PC-3 (cell line): ENCODE measurements around the gene C7orf57. TPM values are rescaled to one million over a fixed set of nuclear protein-coding genes. Genes with fewer than 3 reads are reported as not detected.

Experiments
- ATAC-seq: fragments of 200-7000 bp; cut with Tn5 transposase; 2 replicates; pipeline ENCODE4 v1.9.1; 2020; ENCODE audit warnings: mild to moderate bottlenecking, moderate library complexity
- BruUV-seq: library from RNA; stranded (reverse); fragments of 400-500 nt; replicated peaks from 2 replicates; lab custom pipeline; 2021; lab: Mats Ljungman, UMichigan
- CTCF ChIA-PET: fragments of 300-600 bp; sonication (Branson Sonifier 250); formaldehyde crosslinking; loops from one replicate; lab custom pipeline; 2022; ENCODE audit warnings: antibody characterized with exemption; lab: Charles Lee
- POLR2A ChIA-PET: fragments of 300-600 bp; sonication (Branson Sonifier 250); formaldehyde crosslinking; loops from one replicate; lab custom pipeline; 2022; ENCODE audit warnings: antibody characterized with exemption; ENCODE audit not compliant: unreplicated experiment; lab: Charles Lee
- DNase-seq: peaks from one replicate; pipeline ENCODE4 v3.0.0-alpha.2; 2015
- H2AFZ ChIP-seq: fragments of 300-600 bp; sonication (generic); 2 replicates; pipeline ENCODE4 v1.6.0; 2016; ENCODE audit warnings: antibody characterized with exemption, low read length
- H3F3A ChIP-seq: fragments of 300-600 bp; sonication (generic); one replicate; pipeline ENCODE4 v1.6.0; 2017; ENCODE audit warnings: antibody characterized with exemption, low read length, control low read depth, mild to moderate bottlenecking; ENCODE audit not compliant: unreplicated experiment
- H3K27ac ChIP-seq: fragments of 300-600 bp; sonication (generic); 2 replicates; pipeline ENCODE4 v1.5.1; 2016; ENCODE audit warnings: mild to moderate bottlenecking, low read length
- H3K27me3 ChIP-seq: fragments of 300-600 bp; sonication (generic); 2 replicates; pipeline ENCODE4 v1.6.1; 2016; ENCODE audit warnings: low read length, mixed read lengths
- H3K36me3 ChIP-seq: fragments of 300-600 bp; sonication (generic); 2 replicates; pipeline ENCODE4 v1.6.1; 2016; ENCODE audit warnings: low read depth, mixed run types, low read length, mixed read lengths
- H3K4me1 ChIP-seq: fragments of 300-600 bp; sonication (generic); 2 replicates; pipeline ENCODE4 v1.5.1; 2016; ENCODE audit warnings: low read length; ENCODE audit not compliant: insufficient read depth
- H3K4me2 ChIP-seq: fragments of 300-600 bp; sonication (generic); 2 replicates; pipeline ENCODE4 v1.6.0; 2016; ENCODE audit warnings: low read length
- H3K4me3 ChIP-seq: fragments of 300-600 bp; sonication (generic); 2 replicates; pipeline ENCODE4 v1.5.1; 2016; ENCODE audit warnings: mild to moderate bottlenecking, low read length, mixed read lengths
- H3K79me2 ChIP-seq: fragments of 300-600 bp; sonication (generic); 2 replicates; pipeline ENCODE4 v1.6.1; 2017; ENCODE audit warnings: low read length, mixed read lengths
- H3K9ac ChIP-seq: fragments of 300-600 bp; sonication (generic); 2 replicates; pipeline ENCODE4 v1.6.0; 2016; ENCODE audit warnings: mild to moderate bottlenecking, low read length
- H3K9me2 ChIP-seq: fragments of 300-600 bp; sonication (generic); replicated peaks from 2 replicates; pipeline ENCODE4 v1.6.1; 2016; ENCODE audit warnings: mixed run types, low read length, mixed read lengths
- H3K9me3 ChIP-seq: fragments of 300-600 bp; sonication (generic); 2 replicates; pipeline ENCODE4 v1.6.1; 2016; ENCODE audit warnings: low read length, mixed read lengths
- H4K20me1 ChIP-seq: fragments of 300-600 bp; sonication (generic); 2 replicates; pipeline ENCODE4 v1.6.1; 2016; ENCODE audit warnings: low read length, mixed read lengths
- EZH2 ChIP-seq: fragments of 300-600 bp; sonication (generic); IDR thresholded peaks from one replicate; pipeline ENCODE4 v1.6.1; 2017; ENCODE audit warnings: antibody characterized with exemption, mild to moderate bottlenecking, low read length; ENCODE audit not compliant: unreplicated experiment
- EZH2phosphoT487 ChIP-seq: fragments of 300-600 bp; sonication (generic); IDR thresholded peaks from 2 replicates; pipeline ENCODE4 v1.6.1; 2018; ENCODE audit warnings: mild to moderate bottlenecking, antibody characterized with exemption, low read length, borderline replicate concordance
- intact Hi-C: fragments of 100-400 bp; cut with micrococcal nuclease; formaldehyde crosslinking; loops from 2 replicates; pipeline ENCODE4 v1.9.0; 2023
- total RNA-seq: library from RNA; depleted of rRNA; stranded (reverse); fragments of >200 nt; gene quantifications from 2 replicates; pipeline ENCODE4 v1.2.3, GENCODE V29; 2014
- TF ChIP-seq, protein P1 (sequence below): fragments of 300-600 bp; sonication (generic); conservative IDR thresholded peaks from 2 replicates; pipeline ENCODE4 v1.5.1; 2017; ENCODE audit warnings: antibody characterized with exemption, low read depth, mild to moderate bottlenecking, low read length

Gene C7orf57
- total RNA-seq, 1 experiment from 2014 or later = 0.15 TPM

- DNase-seq (no peak), ATAC-seq (peak; percentile 47; the same call in 1 of the 2 replicates)
- Histone ChIP-seq H3F3A (no peaks in the 10 kb centered on the region), H3K9me2 (no peaks in the 10 kb centered on the region), H3K4me1 (no peaks in the 10 kb centered on the region), H2AFZ (no peak overlapping the region), H3K36me3 (peaks cover 53% of the 10 kb centered on the region), H3K9ac (no peak overlapping the region), H3K9me3 (no peaks in the 10 kb centered on the region), H3K4me3 (no peak overlapping the region), H3K27ac (no peak overlapping the region), H3K27me3 (no peaks in the 10 kb centered on the region), H3K4me2 (no peak overlapping the region), H4K20me1 (0 out of 2 replicates have a peak, but pooled peaks cover 3% of the 10 kb centered on the region), H3K79me2 (no peaks in the 10 kb centered on the region)
- ChIA-PET CTCF (no interaction called here), POLR2A (no interaction called here)
- intact Hi-C loops = no loop called here
- BruUV-seq = no TSS peak
- TF ChIP-seq EZH2 = no peak
- TF ChIP-seq EZH2phosphoT487 = no peak
- TF ChIP-seq, protein P1, sequence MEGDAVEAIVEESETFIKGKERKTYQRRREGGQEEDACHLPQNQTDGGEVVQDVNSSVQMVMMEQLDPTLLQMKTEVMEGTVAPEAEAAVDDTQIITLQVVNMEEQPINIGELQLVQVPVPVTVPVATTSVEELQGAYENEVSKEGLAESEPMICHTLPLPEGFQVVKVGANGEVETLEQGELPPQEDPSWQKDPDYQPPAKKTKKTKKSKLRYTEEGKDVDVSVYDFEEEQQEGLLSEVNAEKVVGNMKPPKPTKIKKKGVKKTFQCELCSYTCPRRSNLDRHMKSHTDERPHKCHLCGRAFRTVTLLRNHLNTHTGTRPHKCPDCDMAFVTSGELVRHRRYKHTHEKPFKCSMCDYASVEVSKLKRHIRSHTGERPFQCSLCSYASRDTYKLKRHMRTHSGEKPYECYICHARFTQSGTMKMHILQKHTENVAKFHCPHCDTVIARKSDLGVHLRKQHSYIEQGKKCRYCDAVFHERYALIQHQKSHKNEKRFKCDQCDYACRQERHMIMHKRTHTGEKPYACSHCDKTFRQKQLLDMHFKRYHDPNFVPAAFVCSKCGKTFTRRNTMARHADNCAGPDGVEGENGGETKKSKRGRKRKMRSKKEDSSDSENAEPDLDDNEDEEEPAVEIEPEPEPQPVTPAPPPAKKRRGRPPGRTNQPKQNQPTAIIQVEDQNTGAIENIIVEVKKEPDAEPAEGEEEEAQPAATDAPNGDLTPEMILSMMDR = peak; percentile 61
These were observed 66.6 kb downstream of the C7orf57 start for GRCh38 chr7:48101968-48102367.

- H4K20me1 ChIP-seq = 0 out of 2 replicates have a peak, but pooled peaks cover 3% of the 10 kb centered on the region
- no peak overlapping the region for H2AFZ ChIP-seq
- CTCF ChIA-PET = no interaction called here
- H3K4me1 ChIP-seq = no peaks in the 10 kb centered on the region
- peaks cover 52% of the 10 kb centered on the region for H3K36me3 ChIP-seq
- TF ChIP-seq EZH2phosphoT487 (no peak), EZH2 (no peak)
- TF ChIP-seq, protein P1 = no peak
- POLR2A ChIA-PET = no interaction called here
- H3K27ac ChIP-seq = no peak overlapping the region
- no peaks in the 10 kb centered on the region for H3K9me3 ChIP-seq
- no peaks in the 10 kb centered on the region for H3K27me3 ChIP-seq
- H3K4me2 ChIP-seq = no peak overlapping the region
- H3K79me2 ChIP-seq = no peaks in the 10 kb centered on the region
- ATAC-seq (no peak), DNase-seq (no peak)
- no peaks in the 10 kb centered on the region for H3F3A ChIP-seq
- no peak overlapping the region for H3K9ac ChIP-seq
- no peaks in the 10 kb centered on the region for H3K9me2 ChIP-seq
- no TSS peak for BruUV-seq
- intact Hi-C loops = no loop called here
- no peak overlapping the region for H3K4me3 ChIP-seq
These were observed 67.2 kb downstream of the C7orf57 start for GRCh38 chr7:48102530-48102929.

- Histone ChIP-seq H4K20me1 (no peaks in the 10 kb centered on the region), H3K27ac (no peak overlapping the region), H3K9me2 (no peaks in the 10 kb centered on the region), H2AFZ (no peak overlapping the region), H3F3A (no peaks in the 10 kb centered on the region), H3K4me3 (no peak overlapping the region), H3K9me3 (no peaks in the 10 kb centered on the region), H3K4me2 (no peak overlapping the region), H3K79me2 (no peaks in the 10 kb centered on the region), H3K27me3 (no peaks in the 10 kb centered on the region), H3K36me3 (peaks cover 39% of the 10 kb centered on the region), H3K9ac (no peak overlapping the region), H3K4me1 (no peaks in the 10 kb centered on the region)
- ChIA-PET POLR2A (no interaction called here), CTCF (no interaction called here)
- intact Hi-C loops = no loop called here
- BruUV-seq = no TSS peak
- ATAC-seq (no peak), DNase-seq (no peak)
- TF ChIP-seq EZH2 (no peak), EZH2phosphoT487 (no peak)
- TF ChIP-seq, protein P1 = no peak
These were observed 69.7 kb downstream of the C7orf57 start for GRCh38 chr7:48105045-48105444.
